Glomerular endothelial cell (primary cell): ENCODE measurements around the gene ACTR6. TPM values are rescaled to one million over a fixed set of nuclear protein-coding genes. Genes with fewer than 3 reads are reported as not detected.
A peak's percentile ranks its signal among the peaks of the same experiment; 100 is the strongest.

Experiments
- DNase-seq: peaks from one replicate; pipeline ENCODE4 v3.0.0-alpha.2; 2011; ENCODE audit warnings: low read depth, low spot score; ENCODE audit errors: extremely low read depth
- total RNA-seq: library from RNA; depleted of rRNA; stranded (reverse); fragments of >200 nt; gene quantifications from 2 replicates; pipeline ENCODE4 v1.2.3, GENCODE V29; 2015

ACTR6 gene
- total RNA-seq, 1 donor from 2014 or later = 11.9 TPM

GRCh38 chr12:100265732-100266584 is 65.3 kb downstream of the ACTR6 start:
- DNase-seq = no peak

DNA sequence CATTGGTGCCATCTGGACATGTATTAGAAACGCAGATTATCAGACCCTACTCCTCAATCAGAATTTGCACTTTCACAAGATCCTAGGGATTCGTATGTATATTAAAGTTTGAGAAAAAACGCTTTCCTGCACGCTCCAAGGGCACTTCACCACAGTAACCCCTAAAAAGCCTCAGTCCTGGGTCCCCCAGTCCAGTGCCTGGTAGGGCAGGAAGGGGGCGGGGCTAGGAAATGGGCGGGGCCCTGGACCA is 65.9 kb downstream of the ACTR6 start:
- no peak for DNase-seq

DNA sequence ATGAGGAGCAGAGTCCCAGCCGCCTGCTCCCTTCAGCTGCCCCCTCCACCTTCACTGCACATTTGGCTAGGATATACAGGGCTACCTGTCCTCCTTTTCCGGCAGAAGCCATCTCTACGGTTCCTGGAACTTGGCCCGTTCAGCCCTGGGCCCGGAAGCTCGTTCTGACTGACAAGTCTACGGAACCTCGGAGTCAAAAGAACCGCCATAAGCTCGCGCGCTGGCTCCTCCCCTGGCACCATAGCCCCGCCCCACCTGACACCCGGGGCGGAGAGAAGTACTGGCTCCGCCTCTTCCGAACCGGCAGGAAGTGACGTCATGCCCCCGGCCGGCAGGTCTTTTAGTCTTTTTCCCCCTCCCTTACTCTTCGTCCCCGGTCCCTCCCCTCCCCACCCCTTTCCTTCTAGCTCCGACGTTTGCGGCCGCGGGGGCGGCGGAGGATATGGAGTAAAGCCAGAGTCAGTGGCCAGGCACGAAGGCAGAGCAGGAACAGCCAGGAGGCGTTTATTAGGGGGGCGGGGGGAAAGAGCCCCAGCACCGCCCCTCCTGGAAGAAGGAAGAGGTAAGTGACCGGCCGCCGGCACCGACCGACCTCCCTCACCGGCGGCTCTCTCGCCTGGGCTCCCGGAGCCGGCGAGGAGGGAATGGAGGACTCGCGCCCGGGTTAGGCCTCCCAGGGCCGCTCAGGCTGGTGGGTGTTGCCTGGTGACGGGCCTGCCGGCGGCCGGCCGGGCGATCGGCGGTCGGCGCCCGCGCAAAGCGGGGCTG is 66.4 kb downstream of the ACTR6 start, which contains the start of the genes DEPDC4 and SCYL2:
TSS of gene DEPDC4 (minus strand) at position 245 of the 768 bp plus-strand sequence. CDS start at position 242, 3 bp downstream.
TSS of gene SCYL2 (plus strand) at position 343 of the 768 bp plus-strand sequence. CDS start 15,794 bp downstream, outside the sequence.
- DNase-seq = peak; percentile 69

GRCh38 chr12:100267603-100268281 is 67.1 kb downstream of the ACTR6 start:
- no peak for DNase-seq

DNA sequence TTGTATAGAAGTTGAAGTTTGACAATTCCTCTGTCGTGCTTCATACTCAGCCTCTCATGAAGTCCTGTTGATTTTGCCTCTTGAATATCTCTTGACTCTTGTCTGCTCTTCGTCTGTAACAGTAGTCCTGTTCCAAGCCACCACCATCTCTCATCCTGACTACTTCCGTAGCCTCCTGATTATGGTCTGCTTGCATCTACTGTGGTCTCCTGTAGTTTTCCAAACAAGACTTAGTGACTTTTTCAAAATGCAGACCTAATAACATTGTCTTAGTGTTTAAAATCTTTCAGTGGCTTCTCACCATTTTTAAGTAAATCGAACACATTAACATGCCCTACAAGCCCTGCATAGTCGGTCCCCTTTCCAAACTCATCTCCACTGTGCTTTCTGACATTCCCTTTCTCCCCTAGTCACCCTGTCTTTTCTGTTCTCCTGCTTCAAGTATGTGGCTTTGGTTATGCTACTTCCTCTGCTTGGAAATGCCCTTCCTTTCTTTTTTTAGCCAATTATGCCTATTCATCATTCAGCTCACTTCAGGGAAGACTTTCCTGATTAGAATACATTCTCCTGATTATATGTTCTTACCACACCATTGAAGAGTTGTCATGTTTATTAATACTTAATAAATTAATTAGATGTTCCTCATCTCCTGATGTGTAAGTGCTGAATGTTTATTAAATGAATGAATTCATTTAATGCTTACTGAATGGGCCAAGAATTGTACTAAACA is 68.4 kb downstream of the ACTR6 start:
- no peak for DNase-seq

- no peak for DNase-seq
Observed at GRCh38 chr12:100273782-100274181, 73.2 kb downstream of the ACTR6 start.

Other genes starting within 250 kb of the ACTR6 start
- not detected in 2 replicates for gene ANKS1B, start 215.9 kb upstream of the ACTR6 start, total RNA-seq
- 8.6 and 14.9 TPM in 2 replicates for gene BLTP3B, start 57.9 kb upstream of the ACTR6 start, total RNA-seq
- 0.15 and 0.41 TPM in 2 replicates for gene DEPDC4, start 66.3 kb downstream of the ACTR6 start, total RNA-seq
- gene SCYL2, start 66.4 kb downstream of the ACTR6 start, total RNA-seq = 41.9 and 59.4 TPM in 2 replicates
- gene SLC17A8, start 156.3 kb downstream of the ACTR6 start, total RNA-seq = not detected in 2 replicates